GM19438 (cell line): ENCODE results near the gene SLC25A45.

Experiments
- ATAC-seq: cut with Tn5 transposase; IDR thresholded peaks from one replicate; pipeline ENCODE4 v1.9.1; 2021; ENCODE audit warnings: low read depth; ENCODE audit not compliant: unreplicated experiment

Gene SLC25A45, protein sequence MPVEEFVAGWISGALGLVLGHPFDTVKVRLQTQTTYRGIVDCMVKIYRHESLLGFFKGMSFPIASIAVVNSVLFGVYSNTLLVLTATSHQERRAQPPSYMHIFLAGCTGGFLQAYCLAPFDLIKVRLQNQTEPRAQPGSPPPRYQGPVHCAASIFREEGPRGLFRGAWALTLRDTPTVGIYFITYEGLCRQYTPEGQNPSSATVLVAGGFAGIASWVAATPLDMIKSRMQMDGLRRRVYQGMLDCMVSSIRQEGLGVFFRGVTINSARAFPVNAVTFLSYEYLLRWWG

GRCh38 chr11:65382033-65382803 lies at the start of gene SLC25A45:
TSS of gene SLC25A45 (minus strand) at chr11:65382646. CDS start at chr11:65381951, 695 bp downstream.
- peak; percentile 55 for ATAC-seq

DNA sequence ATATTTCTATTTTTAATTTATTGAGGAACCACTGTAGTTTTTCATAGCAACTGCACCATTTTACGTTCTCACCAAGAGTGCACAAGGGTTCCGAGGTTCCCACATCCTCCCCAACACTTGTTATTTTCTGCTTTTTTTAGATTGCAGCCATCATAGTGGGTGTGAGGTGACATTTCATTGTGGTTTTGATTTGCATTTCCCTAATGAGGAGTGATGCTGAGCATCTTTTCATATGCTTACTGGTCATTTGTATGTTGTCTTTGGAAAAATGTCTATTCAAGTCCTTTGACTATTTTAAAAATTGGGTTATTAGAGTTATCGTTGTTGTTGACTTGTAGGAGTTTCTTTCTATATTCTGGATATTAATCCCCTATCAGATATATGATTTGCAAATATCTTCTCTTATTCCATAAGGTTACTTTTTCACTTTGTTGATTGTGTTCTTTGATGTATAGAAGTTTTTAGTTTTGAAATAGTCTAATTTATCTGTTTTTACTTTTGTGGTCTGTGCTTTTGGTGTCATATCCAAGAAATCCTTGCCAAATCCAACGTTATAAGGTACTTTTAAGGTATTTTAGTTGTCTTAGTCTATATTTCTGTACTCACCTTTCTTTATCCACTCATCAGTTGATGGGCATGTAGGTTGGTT lies 49.1 kb upstream of the SLC25A45 start:
- ATAC-seq: no peak

DNA sequence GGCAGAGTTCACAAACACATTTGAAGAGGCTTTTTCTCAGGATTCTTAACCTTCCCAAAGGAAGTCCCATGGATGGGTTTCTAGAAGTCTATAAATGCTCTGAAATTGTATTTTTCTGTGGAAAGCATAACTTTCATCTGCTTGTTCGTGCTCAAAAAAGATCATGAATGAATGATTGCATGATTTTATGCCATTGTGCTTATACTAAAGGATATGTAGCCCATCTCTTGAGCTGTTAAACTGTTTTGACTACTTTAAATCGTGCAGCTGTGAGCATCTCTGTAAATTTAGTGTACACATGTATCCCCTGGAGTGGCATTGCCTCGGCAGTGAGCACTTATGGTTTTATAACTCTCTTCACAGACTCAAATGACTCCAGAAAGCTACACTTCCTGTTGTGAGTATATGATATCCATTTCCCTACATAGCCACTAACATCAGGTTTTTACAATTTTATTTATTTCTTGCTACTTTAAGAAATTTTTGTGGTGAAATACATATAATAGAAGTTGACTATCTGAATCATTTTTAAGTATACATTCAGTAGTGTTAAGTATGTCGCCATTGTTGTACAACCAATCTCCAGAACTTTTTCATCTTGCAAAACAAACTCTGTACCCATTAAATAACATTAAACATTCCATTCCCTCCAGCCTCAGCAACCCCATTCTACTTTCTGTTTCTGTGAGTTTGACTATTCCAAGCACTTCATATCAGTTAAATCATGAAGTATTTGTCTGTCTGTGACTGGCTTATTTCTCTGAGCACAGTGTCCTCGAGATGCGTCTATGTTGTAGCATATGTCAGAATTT lies 48.2 kb upstream of the SLC25A45 start:
- ATAC-seq: no peak

- no peak for ATAC-seq
Measured at GRCh38 chr11:65429724-65430405, 47.4 kb upstream of the SLC25A45 start.

GRCh38 chr11:65429068-65429681 lies 46.7 kb upstream of the SLC25A45 start:
- ATAC-seq: no peak

DNA sequence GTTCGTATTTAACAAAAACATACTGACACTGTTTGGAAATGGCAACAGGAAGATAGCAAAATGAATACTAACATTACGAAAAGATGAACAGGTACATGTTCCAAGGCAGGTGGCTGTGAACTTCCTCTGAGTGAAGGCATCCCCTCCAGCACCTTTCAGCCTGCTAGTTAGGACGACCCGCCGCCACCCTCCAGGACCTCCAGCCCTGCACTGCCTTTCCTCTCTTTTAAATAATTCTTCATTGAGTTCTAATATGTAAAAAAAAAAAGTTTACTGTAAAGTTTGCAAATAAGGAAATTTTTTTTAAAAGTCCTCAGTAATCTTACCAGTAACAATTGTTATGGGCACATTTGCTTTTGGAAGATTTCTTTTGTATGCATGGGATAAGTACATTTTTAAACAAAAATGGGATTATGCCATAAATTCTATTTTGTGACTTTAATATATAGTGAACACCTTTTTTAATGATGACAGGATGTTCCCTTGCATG lies 46.2 kb upstream of the SLC25A45 start:
- ATAC-seq: no peak

GRCh38 chr11:65427691-65428577 lies 45.5 kb upstream of the SLC25A45 start:
- ATAC-seq: no peak

DNA sequence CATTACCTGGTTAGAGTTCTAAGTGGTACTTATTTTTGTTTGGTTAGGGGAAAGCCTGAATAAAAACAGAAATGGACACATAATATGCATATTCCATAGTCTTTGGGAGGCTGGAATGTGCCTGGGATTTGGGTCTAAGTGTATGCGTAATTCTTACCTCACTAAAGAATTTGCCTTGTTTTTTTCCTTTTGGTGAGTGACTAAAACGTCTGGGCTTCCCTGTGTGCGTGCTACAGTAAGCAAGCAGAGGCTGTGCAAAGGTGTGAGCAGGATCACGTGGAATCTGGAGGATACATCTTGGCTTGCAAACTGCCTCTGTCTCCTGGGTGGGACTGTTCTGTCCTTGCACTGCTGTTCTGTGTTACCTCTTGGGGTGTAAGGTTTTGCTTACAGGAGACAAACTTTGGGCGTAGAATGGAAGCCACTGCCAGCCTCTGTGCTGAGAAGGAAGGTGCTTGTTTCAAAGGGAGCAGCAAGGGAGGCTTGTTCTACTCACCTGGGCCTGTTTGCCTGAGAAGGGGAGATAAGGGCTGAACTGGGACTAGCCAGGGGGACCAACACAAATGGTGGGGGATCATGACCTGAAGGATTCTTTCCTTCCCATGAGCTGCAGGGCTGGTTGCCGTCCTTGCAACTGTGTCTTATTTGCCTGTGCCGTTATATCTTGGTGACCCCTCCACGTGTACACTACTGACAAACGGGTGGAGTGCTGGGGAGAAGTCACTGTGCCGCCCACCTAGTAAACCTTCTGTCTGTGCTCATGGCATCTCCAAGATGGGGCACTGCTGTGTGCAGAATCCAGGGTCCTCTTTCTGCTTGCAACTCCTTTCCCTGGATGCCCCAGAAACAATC lies 44.6 kb upstream of the SLC25A45 start:
- no peak for ATAC-seq

DNA sequence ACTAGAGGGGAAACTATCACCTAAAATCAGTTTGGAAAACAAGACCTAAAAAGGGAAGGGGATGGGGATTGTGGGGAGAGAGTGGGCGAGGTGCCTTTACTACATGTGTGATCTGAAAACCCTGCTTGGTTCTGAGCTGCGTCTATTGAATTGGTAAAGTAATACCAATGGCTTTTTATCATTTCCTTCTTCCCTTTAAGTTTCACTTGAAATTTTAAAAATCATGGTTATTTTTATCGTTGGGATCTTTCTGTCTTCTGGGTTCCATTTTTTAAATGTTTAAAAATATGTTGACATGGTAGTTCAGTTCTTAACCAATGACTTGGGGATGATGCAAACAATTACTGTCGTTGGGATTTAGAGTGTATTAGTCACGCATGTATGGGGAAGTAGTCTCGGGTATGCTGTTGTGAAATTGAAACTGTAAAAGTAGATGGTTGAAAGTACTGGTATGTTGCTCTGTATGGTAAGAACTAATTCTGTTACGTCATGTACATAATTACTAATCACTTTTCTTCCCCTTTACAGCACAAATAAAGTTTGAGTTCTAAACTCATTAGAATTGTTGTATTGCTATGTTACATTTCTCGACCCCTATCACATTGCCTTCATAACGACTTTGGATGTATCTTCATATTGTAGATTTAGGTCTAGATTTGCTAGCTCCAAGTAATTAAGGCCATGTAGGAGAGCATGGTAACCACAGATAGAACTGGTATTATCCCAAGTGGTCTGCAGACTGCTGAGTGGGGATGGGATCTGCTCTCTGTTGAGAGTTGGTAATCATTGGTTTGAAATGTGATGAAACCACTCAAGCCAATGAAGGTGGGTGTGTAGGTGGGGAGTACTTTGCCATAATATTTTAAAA lies 43.8 kb upstream of the SLC25A45 start:
- ATAC-seq: no peak

DNA sequence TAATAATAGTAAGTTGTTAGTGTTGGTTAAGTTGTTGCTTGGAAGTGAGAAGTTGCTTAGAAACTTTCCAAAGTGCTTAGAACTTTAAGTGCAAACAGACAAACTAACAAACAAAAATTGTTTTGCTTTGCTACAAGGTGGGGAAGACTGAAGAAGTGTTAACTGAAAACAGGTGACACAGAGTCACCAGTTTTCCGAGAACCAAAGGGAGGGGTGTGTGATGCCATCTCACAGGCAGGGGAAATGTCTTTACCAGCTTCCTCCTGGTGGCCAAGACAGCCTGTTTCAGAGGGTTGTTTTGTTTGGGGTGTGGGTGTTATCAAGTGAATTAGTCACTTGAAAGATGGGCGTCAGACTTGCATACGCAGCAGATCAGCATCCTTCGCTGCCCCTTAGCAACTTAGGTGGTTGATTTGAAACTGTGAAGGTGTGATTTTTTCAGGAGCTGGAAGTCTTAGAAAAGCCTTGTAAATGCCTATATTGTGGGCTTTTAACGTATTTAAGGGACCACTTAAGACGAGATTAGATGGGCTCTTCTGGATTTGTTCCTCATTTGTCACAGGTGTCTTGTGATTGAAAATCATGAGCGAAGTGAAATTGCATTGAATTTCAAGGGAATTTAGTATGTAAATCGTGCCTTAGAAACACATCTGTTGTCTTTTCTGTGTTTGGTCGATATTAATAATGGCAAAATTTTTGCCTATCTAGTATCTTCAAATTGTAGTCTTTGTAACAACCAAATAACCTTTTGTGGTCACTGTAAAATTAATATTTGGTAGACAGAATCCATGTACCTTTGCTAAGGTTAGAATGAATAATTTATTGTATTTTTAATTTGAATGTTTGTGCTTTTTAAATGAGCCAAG lies 42.9 kb upstream of the SLC25A45 start:
- ATAC-seq: no peak

- ATAC-seq: no peak
Measured at GRCh38 chr11:65424205-65425104, 42.0 kb upstream of the SLC25A45 start.

DNA sequence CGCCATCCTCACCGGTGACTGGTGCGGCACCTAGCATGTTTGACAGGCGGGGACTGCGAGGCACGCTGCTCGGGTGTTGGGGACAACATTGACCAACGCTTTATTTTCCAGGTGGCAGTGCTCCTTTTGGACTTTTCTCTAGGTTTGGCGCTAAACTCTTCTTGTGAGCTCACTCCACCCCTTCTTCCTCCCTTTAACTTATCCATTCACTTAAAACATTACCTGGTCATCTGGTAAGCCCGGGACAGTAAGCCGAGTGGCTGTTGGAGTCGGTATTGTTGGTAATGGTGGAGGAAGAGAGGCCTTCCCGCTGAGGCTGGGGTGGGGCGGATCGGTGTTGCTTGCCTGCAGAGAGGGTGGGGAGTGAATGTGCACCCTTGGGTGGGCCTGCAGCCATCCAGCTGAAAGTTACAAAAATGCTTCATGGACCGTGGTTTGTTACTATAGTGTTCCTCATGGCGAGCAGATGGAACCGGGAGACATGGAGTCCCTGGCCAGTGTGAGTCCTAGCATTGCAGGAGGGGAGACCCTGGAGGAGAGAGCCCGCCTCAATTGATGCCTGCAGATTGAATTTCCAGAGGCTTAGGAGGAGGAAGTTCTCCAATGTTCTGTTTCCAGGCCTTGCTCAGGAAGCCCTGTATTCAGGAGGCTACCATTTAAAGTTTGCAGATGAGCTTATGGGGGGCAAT lies 41.2 kb upstream of the SLC25A45 start:
- ATAC-seq: no peak

GRCh38 chr11:65422633-65423515 lies 40.4 kb upstream of the SLC25A45 start, which contains the start of gene NEAT1:
TSS of gene NEAT1 (plus strand) at chr11:65422798.
- no peak for ATAC-seq
